GM12878 (cell line): ENCODE measurements around the gene TCF4. TPM values are rescaled to one million over a fixed set of nuclear protein-coding genes. Genes with fewer than 3 reads are reported as not detected.
A peak's percentile ranks its signal among the peaks of the same experiment; 100 is the strongest.

Source experiments
- ASH2L ChIP-seq: fragments of 300-600, 200-600 bp; sonication (generic); IDR thresholded peaks from 2 replicates; pipeline ENCODE4 v1.6.1; 2017; ENCODE audit warnings: low read depth, mild to moderate bottlenecking, borderline replicate concordance
- BCL11A ChIP-seq: IDR thresholded peaks from 2 replicates; pipeline ENCODE4 v1.6.1; 2011; ENCODE audit warnings: low read depth, low read length
- CREM ChIP-seq: IDR thresholded peaks from 2 replicates; pipeline ENCODE4 v1.6.1; 2014; ENCODE audit warnings: antibody characterized with exemption, low read depth
- EED ChIP-seq: sonication (generic); IDR thresholded peaks from 2 replicates; pipeline ENCODE4 v1.6.1; 2016; ENCODE audit warnings: antibody characterized with exemption, low read depth
- ETV6 ChIP-seq, 2 experiments: fragments of 450-650 bp in 1 of 2; IDR thresholded peaks in 1 of 2; conservative IDR thresholded peaks in 1 of 2; 2 replicates each; pipeline ENCODE4 v1.6.1; 2014; ENCODE audit warnings: antibody characterized with exemption in 1 of 2, borderline replicate concordance in 1 of 2, low read depth in 1 of 2, mild to moderate bottlenecking in 1 of 2, moderate library complexity in 1 of 2
- HCFC1 ChIP-seq: fragments of 150-350 bp; IDR thresholded peaks from 2 replicates; pipeline ENCODE4 v1.6.1; 2014; ENCODE audit warnings: low read length
- KLF5 ChIP-seq: fragments of 450-650 bp; IDR thresholded peaks from 2 replicates; pipeline ENCODE4 v1.6.1; 2014; ENCODE audit warnings: mild to moderate bottlenecking; ENCODE audit not compliant: partially characterized antibody
- MEF2A ChIP-seq: IDR thresholded peaks from 2 replicates; pipeline ENCODE4 v1.6.1; 2011; ENCODE audit warnings: low read depth, mild to moderate bottlenecking, low read length, moderate library complexity; ENCODE audit not compliant: insufficient read depth
- MTA3 ChIP-seq: IDR thresholded peaks from 2 replicates; pipeline ENCODE4 v1.6.1; 2012; ENCODE audit warnings: low read length, inconsistent platforms, borderline replicate concordance
- NR2C1 ChIP-seq: fragments of 450-650 bp; IDR thresholded peaks from 2 replicates; pipeline ENCODE4 v1.6.1; 2017; ENCODE audit warnings: antibody characterized with exemption, mild to moderate bottlenecking, moderate library complexity
- PAX8 ChIP-seq: fragments of 450-650 bp; IDR thresholded peaks from 2 replicates; pipeline ENCODE4 v1.6.1; 2017; ENCODE audit warnings: mild to moderate bottlenecking, moderate library complexity
- PML ChIP-seq: IDR thresholded peaks from 2 replicates; pipeline ENCODE4 v1.6.1; 2012; ENCODE audit warnings: low read length, inconsistent platforms
- RELA ChIP-seq: fragments of 450-650 bp; IDR thresholded peaks from 2 replicates; pipeline ENCODE4 v1.8.0; 2014; ENCODE audit warnings: borderline replicate concordance; ENCODE audit not compliant: partially characterized antibody
- SUPT20H ChIP-seq: IDR thresholded peaks from 2 replicates; pipeline ENCODE4 v1.6.1; 2011; ENCODE audit warnings: low read depth, mild to moderate bottlenecking, low read length, moderate library complexity, borderline replicate concordance; ENCODE audit not compliant: control insufficient read depth
- SUZ12 ChIP-seq: fragments of 200-600 bp; sonication (generic); IDR thresholded peaks from one replicate; pipeline ENCODE4 v1.6.1; 2018; ENCODE audit warnings: antibody characterized with exemption, mild to moderate bottlenecking; ENCODE audit not compliant: unreplicated experiment
- TCF3 ChIP-seq: IDR thresholded peaks from 2 replicates; pipeline ENCODE4 v1.6.1; 2012; ENCODE audit warnings: low read depth, mild to moderate bottlenecking, low read length, borderline replicate concordance; ENCODE audit not compliant: insufficient read depth
- ZNF207 ChIP-seq: fragments of 450-650 bp; IDR thresholded peaks from 2 replicates; pipeline ENCODE4 v1.6.1; 2014; ENCODE audit warnings: antibody characterized with exemption, mild to moderate bottlenecking, borderline replicate concordance
- polyA plus RNA-seq, 11 experiments: library from polyadenylated mRNA; depleted of rRNA in 4 of 11; unstranded in 6 of 11; stranded (reverse) in 5 of 11; fragments of >200 nt; fragmentation: Nextera tagmentation in 4 of 11; fragmentation: Illumina TruSeq in 1 of 11; extraction: Ambion mirVana in 4 of 11; extraction: Trizol in 1 of 11; gene quantifications; 1 replicate in 1 of 11; 2 replicates in 10 of 11; pipeline versions ENCODE4 v1.2.1 to v1.2.3, GENCODE V29; 2011 to 2016; ENCODE audit warnings: inconsistent platforms in 2 of 11, missing spikeins in 2 of 11, low read depth in 1 of 11
- total RNA-seq, 4 experiments: library from RNA; depleted of rRNA in 3 of 4; stranded (reverse); fragments of >200 nt in 3 of 4; fragmentation: Illumina TruSeq in 1 of 4; extraction: Trizol in 1 of 4; gene quantifications; 2 replicates each; pipeline versions ENCODE4 v1.2.1 to v1.2.3, GENCODE V29; 2013 to 2021
- TF ChIP-seq, protein P1 (sequence below): IDR thresholded peaks from 2 replicates; pipeline ENCODE4 v1.6.1; 2011; ENCODE audit warnings: low read depth, mild to moderate bottlenecking, low read length, moderate library complexity, borderline replicate concordance; ENCODE audit errors: extremely low read depth
- TF ChIP-seq, protein P2 (sequence below): IDR thresholded peaks from 2 replicates; pipeline ENCODE4 v1.6.1; 2012; ENCODE audit warnings: low read depth, low read length, improper control_type of control experiment
- TF ChIP-seq, protein P3 (sequence below): IDR thresholded peaks from 2 replicates; pipeline ENCODE4 v1.6.1; 2012; ENCODE audit warnings: low read length, inconsistent platforms
- TF ChIP-seq, protein P4 (sequence below): IDR thresholded peaks from 2 replicates; pipeline ENCODE4 v1.6.1; 2011; ENCODE audit warnings: low read depth, low read length, improper control_type of control experiment, borderline replicate concordance
- TF ChIP-seq, protein P5 (sequence below): fragments of 450-650 bp; formaldehyde crosslinking; IDR thresholded peaks from 2 replicates; pipeline ENCODE4 v1.4.0; 2022; ENCODE audit warnings: mild to moderate bottlenecking, moderate library complexity

The TCF4 gene
- total and polyA plus RNA-seq, 10 of the 15 experiments (the other 5 are each of a cell fraction or from before 2014, with no cell fraction given), result 15.2 to 94.0 (median 31.5) TPM

DNA sequence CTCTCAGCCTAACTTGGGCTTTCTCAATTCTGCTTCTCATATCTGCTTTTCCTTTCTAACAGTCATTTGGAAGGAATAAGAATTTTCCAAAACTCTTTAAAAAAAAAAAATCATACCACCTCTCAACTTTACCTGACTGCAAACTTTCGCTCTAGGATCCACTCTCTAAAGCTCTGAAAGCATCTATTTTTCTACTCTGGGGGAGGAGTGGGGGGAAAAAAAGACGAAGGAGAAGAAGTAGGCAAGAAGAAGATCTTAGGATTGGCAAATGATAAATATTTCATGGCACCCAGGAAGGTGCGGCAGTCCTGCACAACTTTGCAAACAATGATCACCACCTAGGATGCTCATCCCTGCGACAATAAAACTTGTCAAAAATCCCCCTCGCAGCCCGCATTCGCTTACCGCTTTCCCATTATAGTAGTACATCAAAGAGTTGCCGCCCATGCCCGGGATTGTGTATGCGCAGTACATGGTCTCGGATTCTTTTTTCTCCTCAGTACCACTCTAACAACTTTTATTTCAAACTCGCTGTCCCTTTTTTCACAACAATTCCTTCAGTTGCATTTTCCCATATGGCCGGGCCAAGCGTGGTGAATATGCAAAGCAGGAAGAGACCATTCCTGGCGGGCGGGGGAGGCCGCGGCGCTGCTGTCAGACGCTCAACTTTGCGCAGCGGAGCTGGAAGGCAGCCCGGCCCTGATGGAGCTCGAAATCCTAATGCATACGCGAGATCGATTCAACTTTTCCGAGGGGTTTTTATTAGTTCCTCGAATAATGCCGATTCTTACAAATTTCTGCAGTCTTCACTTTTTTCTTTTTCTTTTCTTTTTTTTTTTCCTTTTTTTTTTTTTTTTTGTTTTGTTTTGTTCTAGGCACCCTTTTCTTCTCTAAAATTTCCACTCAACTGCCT lies 266.5 kb downstream of the TCF4 start (continued):
- TF ChIP-seq, protein P1, sequence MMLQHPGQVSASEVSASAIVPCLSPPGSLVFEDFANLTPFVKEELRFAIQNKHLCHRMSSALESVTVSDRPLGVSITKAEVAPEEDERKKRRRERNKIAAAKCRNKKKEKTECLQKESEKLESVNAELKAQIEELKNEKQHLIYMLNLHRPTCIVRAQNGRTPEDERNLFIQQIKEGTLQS, result no peak
- TF ChIP-seq SUZ12 (no peak), MTA3 (no peak; the same call in 1 of the 2 replicates), PAX8 (no peak), NR2C1 (no peak), ETV6 (conservative IDR thresholded peaks at IDR 0.05 in 1 of 2, IDR thresholded peaks at IDR 0.05 in 1 of 2; ENCODE audit: borderline replicate concordance in 1 of 2, low read depth in 1 of 2) (no peak), MEF2A (0 out of 2 replicates have a peak, but pooled peaks have one; percentile 30), BCL11A (no peak), SUPT20H (no peak), PML (peak; percentile 69; the same call in 1 of the 2 replicates), RELA (peak; percentile 77), HCFC1 (0 out of 2 replicates have a peak, but pooled peaks have one; percentile 33), CREM (0 out of 2 replicates have a peak, but pooled peaks have one; percentile 53), EED (peak; percentile 39; the same call in 1 of the 2 replicates), KLF5 (peak; percentile 96), ASH2L (peak; percentile 92), TCF3 (no peak), ZNF207 (no peak; the same call in 1 of the 2 replicates)
- TF ChIP-seq, protein P2, sequence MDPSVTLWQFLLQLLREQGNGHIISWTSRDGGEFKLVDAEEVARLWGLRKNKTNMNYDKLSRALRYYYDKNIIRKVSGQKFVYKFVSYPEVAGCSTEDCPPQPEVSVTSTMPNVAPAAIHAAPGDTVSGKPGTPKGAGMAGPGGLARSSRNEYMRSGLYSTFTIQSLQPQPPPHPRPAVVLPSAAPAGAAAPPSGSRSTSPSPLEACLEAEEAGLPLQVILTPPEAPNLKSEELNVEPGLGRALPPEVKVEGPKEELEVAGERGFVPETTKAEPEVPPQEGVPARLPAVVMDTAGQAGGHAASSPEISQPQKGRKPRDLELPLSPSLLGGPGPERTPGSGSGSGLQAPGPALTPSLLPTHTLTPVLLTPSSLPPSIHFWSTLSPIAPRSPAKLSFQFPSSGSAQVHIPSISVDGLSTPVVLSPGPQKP, result no peak; the same call in 1 of the 2 replicates
- TF ChIP-seq, protein P3, sequence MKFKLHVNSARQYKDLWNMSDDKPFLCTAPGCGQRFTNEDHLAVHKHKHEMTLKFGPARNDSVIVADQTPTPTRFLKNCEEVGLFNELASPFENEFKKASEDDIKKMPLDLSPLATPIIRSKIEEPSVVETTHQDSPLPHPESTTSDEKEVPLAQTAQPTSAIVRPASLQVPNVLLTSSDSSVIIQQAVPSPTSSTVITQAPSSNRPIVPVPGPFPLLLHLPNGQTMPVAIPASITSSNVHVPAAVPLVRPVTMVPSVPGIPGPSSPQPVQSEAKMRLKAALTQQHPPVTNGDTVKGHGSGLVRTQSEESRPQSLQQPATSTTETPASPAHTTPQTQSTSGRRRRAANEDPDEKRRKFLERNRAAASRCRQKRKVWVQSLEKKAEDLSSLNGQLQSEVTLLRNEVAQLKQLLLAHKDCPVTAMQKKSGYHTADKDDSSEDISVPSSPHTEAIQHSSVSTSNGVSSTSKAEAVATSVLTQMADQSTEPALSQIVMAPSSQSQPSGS, result no peak; the same call in 1 of the 2 replicates
- TF ChIP-seq, protein P4, sequence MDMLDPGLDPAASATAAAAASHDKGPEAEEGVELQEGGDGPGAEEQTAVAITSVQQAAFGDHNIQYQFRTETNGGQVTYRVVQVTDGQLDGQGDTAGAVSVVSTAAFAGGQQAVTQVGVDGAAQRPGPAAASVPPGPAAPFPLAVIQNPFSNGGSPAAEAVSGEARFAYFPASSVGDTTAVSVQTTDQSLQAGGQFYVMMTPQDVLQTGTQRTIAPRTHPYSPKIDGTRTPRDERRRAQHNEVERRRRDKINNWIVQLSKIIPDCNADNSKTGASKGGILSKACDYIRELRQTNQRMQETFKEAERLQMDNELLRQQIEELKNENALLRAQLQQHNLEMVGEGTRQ, result no peak
- TF ChIP-seq, protein P5, sequence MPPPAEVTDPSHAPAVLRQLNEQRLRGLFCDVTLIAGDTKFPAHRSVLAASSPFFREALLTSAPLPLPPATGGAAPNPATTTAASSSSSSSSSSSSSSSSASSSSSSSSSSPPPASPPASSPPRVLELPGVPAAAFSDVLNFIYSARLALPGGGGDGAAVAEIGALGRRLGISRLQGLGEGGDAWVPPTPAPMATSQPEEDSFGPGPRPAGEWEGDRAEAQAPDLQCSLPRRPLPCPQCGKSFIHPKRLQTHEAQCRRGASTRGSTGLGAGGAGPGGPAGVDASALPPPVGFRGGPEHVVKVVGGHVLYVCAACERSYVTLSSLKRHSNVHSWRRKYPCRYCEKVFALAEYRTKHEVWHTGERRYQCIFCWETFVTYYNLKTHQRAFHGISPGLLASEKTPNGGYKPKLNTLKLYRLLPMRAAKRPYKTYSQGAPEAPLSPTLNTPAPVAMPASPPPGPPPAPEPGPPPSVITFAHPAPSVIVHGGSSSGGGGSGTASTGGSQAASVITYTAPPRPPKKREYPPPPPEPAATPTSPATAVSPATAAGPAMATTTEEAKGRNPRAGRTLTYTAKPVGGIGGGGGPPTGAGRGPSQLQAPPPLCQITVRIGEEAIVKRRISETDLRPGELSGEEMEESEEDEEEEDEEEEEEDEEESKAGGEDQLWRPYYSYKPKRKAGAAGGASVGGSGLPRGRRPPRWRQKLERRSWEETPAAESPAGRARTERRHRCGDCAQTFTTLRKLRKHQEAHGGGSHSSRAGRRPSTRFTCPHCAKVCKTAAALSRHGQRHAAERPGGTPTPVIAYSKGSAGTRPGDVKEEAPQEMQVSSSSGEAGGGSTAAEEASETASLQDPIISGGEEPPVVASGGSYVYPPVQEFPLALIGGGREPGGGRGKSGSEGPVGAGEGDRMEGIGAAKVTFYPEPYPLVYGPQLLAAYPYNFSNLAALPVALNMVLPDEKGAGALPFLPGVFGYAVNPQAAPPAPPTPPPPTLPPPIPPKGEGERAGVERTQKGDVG (CRISPR knock-in tag), result no peak
